GM12878 (cell line): ENCODE data around the gene SLC10A4.

Source experiments
- MXI1 ChIP-seq: fragments of 150-350 bp; IDR thresholded peaks from 2 replicates; pipeline ENCODE4 v1.6.1; 2011; ENCODE audit warnings: low read depth, mild to moderate bottlenecking, inconsistent platforms, low read length, improper control_type of control experiment
- POLR2A ChIP-seq: IDR thresholded peaks from 2 replicates; pipeline ENCODE4 v1.6.1; 2011; ENCODE audit warnings: low read depth, mild to moderate bottlenecking, low read length
- TF ChIP-seq, protein P1 (sequence below): fragments of 450-650 bp; formaldehyde crosslinking; IDR thresholded peaks from 2 replicates; pipeline ENCODE4 v1.4.0; 2022; ENCODE audit warnings: mild to moderate bottlenecking, moderate library complexity

DNA sequence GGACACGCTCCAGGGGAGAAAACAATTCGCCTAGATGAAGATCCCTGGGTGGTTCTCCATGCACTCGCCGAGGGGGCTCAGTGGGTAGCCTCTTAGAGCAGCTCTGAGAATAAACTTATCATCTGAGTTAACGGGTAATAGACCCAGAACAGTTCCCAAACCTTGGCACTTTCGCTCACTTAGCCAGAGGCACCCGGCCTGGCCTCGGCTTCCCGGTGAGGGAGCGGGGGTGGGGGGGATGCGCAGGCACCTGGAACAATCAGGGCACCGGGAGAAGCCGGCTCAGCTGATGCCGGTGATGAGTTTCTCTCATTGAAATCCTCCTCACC, 6.5 kb downstream of the SLC10A4 start:
- TF ChIP-seq POLR2A (no peak), MXI1 (no peak)
- TF ChIP-seq, protein P1, sequence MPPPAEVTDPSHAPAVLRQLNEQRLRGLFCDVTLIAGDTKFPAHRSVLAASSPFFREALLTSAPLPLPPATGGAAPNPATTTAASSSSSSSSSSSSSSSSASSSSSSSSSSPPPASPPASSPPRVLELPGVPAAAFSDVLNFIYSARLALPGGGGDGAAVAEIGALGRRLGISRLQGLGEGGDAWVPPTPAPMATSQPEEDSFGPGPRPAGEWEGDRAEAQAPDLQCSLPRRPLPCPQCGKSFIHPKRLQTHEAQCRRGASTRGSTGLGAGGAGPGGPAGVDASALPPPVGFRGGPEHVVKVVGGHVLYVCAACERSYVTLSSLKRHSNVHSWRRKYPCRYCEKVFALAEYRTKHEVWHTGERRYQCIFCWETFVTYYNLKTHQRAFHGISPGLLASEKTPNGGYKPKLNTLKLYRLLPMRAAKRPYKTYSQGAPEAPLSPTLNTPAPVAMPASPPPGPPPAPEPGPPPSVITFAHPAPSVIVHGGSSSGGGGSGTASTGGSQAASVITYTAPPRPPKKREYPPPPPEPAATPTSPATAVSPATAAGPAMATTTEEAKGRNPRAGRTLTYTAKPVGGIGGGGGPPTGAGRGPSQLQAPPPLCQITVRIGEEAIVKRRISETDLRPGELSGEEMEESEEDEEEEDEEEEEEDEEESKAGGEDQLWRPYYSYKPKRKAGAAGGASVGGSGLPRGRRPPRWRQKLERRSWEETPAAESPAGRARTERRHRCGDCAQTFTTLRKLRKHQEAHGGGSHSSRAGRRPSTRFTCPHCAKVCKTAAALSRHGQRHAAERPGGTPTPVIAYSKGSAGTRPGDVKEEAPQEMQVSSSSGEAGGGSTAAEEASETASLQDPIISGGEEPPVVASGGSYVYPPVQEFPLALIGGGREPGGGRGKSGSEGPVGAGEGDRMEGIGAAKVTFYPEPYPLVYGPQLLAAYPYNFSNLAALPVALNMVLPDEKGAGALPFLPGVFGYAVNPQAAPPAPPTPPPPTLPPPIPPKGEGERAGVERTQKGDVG (CRISPR knock-in tag), result no peak
